GM13976 (cell line): ENCODE results near the gene PCSK7.
"Not testable (repeated sequence)": the region's sequence is repeated elsewhere in the genome, so short reads cannot be mapped to it uniquely, and the experiment has no call there.

Experiments
- DNase-seq: peaks from one replicate; pipeline ENCODE4 v3.0.0; 2012; ENCODE audit warnings: low spot score
- in situ Hi-C: fragments of 300-500 bp; cut with MboI; formaldehyde crosslinking; loops from one replicate; pipeline ENCODE4 v1.12.0; 2022; ENCODE audit warnings: low sequenced_read_pairs, mixed read lengths, inconsistent platforms; ENCODE audit not compliant: unreplicated experiment
- TF ChIP-seq, protein P1 (sequence below): IDR thresholded peaks from 2 replicates; pipeline ENCODE4 v1.5.1; 2012; ENCODE audit warnings: borderline replicate concordance, mild to moderate bottlenecking; ENCODE audit not compliant: insufficient read depth; ENCODE audit errors: extremely low read depth, missing control alignments, control extremely low read depth

PCSK7 gene, protein sequence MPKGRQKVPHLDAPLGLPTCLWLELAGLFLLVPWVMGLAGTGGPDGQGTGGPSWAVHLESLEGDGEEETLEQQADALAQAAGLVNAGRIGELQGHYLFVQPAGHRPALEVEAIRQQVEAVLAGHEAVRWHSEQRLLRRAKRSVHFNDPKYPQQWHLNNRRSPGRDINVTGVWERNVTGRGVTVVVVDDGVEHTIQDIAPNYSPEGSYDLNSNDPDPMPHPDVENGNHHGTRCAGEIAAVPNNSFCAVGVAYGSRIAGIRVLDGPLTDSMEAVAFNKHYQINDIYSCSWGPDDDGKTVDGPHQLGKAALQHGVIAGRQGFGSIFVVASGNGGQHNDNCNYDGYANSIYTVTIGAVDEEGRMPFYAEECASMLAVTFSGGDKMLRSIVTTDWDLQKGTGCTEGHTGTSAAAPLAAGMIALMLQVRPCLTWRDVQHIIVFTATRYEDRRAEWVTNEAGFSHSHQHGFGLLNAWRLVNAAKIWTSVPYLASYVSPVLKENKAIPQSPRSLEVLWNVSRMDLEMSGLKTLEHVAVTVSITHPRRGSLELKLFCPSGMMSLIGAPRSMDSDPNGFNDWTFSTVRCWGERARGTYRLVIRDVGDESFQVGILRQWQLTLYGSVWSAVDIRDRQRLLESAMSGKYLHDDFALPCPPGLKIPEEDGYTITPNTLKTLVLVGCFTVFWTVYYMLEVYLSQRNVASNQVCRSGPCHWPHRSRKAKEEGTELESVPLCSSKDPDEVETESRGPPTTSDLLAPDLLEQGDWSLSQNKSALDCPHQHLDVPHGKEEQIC

DNA sequence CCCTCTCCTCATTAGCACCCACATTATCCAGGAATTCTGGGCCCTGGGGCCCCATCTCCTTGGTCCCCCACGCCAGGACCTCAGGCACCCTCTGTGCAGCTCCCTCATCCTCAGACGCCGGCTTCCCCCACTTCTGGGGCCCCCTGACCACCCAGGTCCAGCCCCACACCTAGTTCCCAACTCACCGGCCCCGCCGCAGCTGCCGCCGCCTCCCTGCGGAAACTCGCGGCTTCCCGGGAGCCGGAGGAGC lies at the start of gene PCSK7:
Gene PCSK7 (minus strand): TSS at position 232 of the 250 bp plus-strand sequence. CDS start 2,229 bp downstream, outside the sequence.
- no peak for DNase-seq
- in situ Hi-C loops = no loop called here
- TF ChIP-seq, protein P1, sequence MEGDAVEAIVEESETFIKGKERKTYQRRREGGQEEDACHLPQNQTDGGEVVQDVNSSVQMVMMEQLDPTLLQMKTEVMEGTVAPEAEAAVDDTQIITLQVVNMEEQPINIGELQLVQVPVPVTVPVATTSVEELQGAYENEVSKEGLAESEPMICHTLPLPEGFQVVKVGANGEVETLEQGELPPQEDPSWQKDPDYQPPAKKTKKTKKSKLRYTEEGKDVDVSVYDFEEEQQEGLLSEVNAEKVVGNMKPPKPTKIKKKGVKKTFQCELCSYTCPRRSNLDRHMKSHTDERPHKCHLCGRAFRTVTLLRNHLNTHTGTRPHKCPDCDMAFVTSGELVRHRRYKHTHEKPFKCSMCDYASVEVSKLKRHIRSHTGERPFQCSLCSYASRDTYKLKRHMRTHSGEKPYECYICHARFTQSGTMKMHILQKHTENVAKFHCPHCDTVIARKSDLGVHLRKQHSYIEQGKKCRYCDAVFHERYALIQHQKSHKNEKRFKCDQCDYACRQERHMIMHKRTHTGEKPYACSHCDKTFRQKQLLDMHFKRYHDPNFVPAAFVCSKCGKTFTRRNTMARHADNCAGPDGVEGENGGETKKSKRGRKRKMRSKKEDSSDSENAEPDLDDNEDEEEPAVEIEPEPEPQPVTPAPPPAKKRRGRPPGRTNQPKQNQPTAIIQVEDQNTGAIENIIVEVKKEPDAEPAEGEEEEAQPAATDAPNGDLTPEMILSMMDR = no peak

DNA sequence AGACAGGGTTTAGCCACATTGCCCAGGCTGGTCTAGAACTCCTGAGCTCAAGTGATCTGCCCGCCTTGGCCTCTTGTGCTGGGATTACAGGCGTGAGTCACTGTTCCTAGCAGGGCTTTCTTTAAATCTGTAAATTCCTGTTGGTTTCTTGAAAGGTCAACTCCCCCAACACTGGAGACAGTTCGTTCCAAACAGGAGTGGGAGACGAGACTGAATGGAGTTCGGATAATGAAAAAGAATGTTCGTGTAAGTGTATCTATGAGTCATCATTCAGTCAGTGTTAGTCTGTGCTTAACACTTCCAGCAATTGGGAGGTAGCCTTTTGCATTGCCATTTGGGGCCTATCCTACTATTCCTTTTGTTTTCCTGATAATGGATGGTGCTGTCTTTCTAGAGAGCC lies 49.3 kb upstream of the PCSK7 start:
- in situ Hi-C loops = no loop called here
- no peak for DNase-seq
- TF ChIP-seq, protein P1 = no peak

DNA sequence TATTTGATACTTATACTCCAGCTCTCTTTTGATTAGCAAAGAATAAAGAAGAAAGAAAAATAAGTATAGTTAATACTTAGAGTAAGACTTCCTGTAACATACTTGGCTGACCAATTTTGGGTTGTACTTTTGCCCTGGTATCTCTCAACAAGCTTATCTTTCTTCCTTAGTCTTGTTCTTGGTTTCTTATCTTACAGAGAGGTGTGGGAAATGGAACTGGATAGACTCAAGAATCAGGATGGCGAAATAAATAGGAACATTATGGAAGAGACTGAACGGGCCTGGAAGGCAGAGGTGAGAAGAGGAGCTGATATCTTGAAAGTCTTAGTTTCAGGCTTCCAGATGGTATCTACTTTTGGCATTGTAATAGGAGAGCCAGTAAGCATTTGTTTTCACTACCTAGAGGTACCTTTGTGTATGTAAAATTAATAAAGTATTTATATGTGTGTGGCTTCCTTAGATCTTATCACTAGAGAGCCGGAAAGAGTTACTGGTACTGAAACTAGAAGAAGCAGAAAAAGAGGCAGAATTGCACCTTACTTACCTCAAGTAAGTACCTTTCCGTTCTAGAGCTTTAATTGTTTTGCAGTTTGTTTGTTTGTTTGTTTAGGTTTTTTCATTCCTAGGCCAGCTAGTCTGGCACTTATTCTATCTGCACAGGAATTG lies 48.0 kb upstream of the PCSK7 start:
- in situ Hi-C loops = no loop called here
- no peak for DNase-seq
- TF ChIP-seq, protein P1 = no peak

DNA sequence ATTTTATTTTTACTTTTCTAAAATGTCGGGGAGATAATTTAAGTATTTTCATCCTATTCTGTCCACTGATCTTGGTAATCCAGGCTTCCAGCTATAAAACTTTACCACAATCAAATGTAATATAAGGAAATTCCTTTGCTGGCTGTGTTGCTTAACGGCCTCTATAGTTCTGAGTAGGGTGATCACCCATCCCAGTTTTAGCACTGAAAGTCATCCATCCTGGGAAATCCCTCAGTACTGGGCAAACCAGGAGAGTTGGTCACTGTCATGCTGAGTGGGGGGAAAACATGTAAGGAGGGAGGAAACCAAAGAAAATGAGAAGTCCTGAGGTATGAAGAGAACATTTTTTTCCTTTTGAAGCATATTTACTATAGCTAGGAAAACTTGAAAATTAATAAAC lies 46.5 kb upstream of the PCSK7 start:
- in situ Hi-C loops = no loop called here
- TF ChIP-seq, protein P1 = no peak
- no peak for DNase-seq

DNA sequence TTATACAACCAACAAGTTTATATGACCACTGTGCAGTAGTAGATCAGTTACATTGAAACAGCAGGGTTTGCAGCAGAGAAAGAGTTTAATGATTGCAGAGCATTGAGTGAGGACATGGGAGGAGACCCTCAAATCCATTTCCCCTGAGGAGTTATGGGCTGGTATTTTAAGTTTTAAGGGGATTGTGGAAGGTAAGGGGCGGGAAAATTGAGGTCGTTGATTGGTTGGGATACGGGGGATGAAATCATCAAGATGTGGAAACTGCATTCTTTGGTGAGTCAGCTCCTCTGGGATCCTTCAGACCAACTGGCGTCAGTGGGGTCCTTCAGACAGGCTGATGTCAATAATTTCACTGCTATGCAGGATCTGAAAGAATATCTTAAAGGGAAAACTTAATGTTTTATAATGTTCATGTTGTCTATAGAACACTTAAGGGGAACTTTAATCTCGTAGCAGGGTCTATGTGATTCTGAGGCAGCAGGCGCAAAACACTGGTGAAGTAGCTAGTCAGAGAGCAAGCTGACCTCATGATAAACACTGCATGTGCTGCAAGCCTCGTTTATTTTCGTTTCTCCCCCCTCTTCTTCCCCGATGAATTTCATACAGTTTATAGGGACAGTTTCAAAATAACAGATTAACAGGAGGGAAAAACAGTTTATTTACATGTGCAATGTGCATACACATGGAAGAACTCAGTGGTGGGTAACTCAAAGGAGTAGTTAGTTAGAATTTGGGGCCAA lies 41.8 kb upstream of the PCSK7 start:
- TF ChIP-seq, protein P1 = no peak
- in situ Hi-C loops = no loop called here
- no peak for DNase-seq

DNA sequence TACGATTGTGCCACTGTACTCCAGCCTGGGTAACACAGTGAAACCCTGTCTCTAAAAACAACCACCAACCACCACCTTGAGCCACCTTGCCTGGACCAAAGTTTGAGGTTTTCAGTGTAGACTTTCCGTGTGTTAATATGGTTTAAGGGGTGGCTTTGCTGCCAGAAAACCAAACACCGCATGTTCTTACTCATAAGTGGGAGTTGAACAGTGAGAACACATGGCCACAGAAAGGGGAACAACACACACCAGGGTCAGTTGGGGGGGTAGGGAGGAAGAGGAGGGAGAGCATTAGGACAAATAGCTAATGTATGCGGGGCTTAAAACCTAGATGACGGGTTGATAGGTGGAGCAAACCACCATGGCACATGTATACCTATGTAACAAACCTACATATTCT lies 40.3 kb upstream of the PCSK7 start:
- in situ Hi-C loops, DNase-seq: not testable (repeated sequence)
